NCI-H748 (cell line): ENCODE measurements around the gene SRPK3.
A peak's percentile ranks its signal among the peaks of the same experiment; 100 is the strongest.
"Not testable (repeated sequence)": the region's sequence is repeated elsewhere in the genome, so short reads cannot be mapped to it uniquely, and the experiment has no call there.

Experiments
- DNase-seq: peaks from one replicate; lab custom pipeline; 2025; ENCODE audit not compliant: unreplicated experiment; lab: John Stamatoyannopoulos, UW

The SRPK3 gene

GRCh38 chrX:153744210-153745066 lies 36.4 kb upstream of the SRPK3 start:
- peak; percentile 9 for DNase-seq

DNA sequence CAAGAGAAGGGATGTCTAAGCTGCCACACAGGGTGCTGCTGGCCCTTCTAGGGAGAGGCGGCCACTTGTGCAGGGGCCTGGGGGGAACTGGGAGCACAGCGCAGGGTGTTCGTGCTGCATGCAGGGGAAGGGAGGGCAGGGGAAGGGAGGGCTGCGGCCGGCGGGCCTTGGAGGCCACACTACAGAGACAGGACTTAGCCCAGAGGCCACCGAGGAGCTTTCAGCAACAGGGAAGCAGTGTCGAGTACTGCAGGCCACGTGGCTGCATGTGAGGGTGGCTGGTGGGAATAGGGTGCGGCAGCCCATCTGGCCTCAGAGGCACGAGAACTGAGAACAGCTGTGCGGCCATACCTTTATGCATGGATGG lies 35.8 kb upstream of the SRPK3 start:
- DNase-seq, result not testable (repeated sequence)

- no peak for DNase-seq
Observed at GRCh38 chrX:153746359-153746758, 34.5 kb upstream of the SRPK3 start.

DNA sequence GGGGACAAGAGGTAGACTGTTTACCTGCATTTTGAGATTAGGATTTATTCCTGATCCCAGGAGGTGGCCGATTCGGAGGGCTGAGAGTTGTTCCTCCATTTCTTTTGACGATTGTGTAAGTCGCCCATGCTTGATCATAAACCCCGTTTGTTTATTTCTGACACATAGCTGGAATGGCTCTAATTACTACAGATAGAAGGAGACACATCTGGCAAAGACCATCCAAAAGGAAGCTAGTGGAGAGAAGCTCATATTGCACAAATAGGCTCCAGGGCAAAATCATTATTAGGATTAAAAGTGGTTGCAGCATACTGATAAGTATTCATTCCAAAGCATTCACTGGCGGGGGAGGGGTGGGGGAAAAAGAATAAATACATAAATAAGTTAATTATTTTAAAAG lies 33.9 kb upstream of the SRPK3 start:
- not testable (repeated sequence) for DNase-seq

DNA sequence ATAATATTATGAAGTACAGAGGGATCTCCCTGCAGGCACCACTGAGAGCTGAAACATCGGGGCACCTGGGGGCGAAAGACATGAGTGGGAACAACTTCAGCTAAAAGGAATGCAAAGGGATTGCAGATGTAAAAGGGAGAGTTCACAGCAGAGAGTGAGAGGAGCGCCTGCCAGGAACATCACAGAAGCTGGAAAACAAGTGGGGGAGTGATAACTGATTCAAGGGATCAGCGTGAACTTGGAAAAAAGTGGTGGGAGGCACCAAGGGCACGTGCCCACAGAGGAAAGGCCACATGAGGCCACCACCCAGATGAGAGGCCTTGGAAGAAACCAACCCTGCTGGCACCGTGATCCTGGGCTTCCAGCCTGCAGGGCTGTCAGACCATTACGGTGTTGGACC lies 31.8 kb upstream of the SRPK3 start:
- not testable (repeated sequence) for DNase-seq

DNA sequence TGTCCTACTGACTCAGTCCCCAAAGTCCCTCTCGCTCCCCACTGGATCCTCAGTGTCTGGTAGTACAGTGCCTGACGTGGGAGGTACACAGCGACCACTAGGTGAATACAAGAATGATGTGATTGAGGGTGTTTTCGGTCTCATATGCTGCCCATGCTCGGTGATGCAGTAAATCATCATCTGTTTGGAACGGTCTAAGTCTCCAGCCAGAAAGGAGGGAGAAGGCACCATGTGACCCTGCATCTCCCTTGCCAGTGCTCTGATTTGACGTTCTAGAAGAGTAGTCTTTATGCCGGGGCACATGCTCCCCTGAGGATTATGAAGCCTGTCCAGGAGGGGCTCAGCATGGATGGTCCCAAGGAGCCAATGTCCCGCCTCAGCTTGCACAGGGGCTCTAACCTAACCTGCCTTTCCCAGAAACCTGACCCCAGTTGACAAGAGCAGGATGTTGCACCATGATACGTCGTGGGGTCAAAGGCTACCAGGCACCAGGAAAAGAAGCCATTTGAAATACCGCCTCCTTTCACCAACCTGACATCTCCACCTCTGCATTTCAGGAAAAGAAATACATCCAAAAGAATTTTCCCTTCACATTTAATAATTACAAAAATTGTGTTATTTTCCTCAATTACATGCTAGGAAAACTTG lies 30.6 kb upstream of the SRPK3 start:
- DNase-seq, result no peak

- DNase-seq, result no peak
Observed at GRCh38 chrX:153755136-153755535, 25.7 kb upstream of the SRPK3 start.

DNA sequence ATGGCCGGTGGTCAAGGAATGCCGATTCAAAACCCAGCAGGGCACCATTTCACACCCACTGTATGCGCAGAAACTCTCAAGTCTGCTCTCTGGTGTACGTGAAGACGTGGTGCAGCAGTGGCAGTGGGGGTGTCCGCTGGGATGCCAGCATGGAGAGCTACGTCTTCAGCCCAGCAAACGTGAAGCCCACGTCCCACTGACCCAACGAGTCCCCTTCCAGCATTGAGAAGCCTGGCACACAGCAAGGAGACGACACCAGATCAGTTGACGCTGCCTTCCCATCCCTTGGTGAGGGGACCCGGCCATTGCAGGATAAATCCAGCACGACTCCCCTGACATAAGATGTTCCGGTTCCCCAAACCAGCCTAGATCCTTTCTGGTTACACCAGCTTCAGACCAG lies 19.0 kb upstream of the SRPK3 start:
- DNase-seq, result no peak

DNA sequence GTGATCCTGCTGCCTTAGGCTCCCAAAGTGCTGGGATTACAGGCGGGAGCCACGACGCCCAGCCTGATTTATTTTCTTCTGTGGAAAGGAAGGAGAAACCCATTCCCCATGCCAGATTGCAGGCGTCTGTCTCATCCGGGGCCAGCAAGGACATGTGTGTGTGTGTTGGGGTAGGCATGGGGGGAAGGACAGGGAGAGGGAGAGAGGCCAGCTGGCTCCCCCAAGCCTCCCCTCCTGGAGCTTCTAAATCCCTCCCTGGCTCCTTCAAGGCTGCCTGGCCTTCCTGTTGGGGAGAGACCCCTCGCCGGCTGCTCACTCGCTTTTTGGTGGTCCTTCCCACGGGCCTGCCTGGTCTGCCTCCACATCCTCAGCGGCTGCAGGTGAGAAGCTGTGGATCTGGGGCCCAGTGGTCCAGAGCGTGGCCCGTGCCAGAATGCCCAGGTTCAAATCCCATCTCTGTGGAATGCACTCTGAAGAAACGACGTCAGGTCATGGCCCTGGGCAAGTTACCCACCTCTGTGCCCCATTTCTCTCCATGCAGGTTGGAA lies 18.1 kb upstream of the SRPK3 start:
- no peak for DNase-seq

DNA sequence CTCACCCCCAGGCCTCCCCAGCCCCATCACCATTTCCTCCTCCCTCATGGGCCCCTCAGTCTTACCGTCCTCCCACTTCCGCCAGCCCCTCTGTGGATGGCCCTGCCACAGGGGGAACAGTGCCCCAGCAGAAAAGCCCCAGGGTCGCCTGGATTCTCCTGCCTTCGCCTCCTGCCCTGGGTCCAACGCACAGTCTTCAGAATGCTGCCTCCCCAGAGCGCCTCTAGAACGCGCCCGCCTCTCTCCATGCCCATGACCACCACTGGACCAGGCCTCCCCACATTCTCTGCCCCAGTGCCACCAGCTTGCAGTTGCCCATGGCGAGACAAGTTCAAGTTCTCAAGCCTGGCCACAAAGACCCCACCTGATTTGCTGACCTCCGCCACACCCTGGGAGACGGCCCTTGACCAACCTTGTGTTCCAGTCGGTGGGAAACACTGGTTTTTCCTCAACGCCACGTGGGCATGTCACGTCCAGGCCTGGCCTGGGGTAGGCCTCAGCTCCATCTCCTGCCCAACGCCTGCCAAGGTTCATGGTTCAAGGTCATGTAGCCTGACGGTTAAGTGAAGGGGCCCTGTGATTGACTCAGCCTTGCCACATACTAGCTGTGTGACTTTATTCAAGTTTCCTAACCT lies 17.4 kb upstream of the SRPK3 start:
- DNase-seq, result no peak

DNA sequence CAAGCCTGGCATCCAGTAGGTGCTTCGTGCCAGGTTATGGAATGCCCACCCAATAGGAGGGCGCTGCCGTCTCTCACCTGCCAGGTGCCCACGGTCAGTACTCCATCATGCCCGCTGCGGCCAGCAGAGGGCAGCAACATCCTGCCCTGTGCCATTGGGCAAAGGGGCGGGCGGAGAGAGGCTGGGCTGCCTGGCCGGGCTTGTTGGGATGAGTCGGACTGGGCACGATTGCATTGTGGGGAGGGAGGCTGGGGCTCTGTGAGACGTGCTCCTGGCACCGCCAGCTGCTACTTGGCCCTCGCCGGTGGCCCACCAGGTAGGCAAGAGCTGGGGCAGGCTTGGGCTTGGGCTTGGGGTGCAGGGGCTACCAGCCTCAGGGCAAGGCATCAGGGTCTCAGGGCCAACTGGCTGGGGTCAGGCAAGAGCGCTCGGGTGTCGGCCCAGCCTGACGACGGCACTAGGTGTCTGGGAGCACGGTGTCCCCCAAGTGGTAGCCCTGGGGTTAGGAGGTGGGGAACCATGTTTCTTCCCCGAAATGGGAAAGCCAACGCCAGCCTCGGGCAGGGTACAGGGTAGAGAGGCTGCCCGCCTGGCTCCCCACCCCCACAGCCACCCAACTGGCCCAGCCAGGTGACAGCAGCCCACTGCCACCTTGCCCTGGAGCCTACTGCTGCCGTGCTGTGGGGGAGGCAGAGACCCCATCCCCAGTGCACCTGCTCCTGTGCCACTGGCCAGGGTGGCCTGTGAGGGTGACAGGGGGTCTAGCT lies 16.7 kb upstream of the SRPK3 start, which contains the start of gene PLXNB3:
Gene PLXNB3 (plus strand): TSS at position 261 of the 767 bp plus-strand sequence. CDS start 1,287 bp downstream, outside the sequence.
- DNase-seq, result peak; percentile 79

GRCh38 chrX:153764786-153765137 lies 16.1 kb upstream of the SRPK3 start:
- DNase-seq, result no peak

DNA sequence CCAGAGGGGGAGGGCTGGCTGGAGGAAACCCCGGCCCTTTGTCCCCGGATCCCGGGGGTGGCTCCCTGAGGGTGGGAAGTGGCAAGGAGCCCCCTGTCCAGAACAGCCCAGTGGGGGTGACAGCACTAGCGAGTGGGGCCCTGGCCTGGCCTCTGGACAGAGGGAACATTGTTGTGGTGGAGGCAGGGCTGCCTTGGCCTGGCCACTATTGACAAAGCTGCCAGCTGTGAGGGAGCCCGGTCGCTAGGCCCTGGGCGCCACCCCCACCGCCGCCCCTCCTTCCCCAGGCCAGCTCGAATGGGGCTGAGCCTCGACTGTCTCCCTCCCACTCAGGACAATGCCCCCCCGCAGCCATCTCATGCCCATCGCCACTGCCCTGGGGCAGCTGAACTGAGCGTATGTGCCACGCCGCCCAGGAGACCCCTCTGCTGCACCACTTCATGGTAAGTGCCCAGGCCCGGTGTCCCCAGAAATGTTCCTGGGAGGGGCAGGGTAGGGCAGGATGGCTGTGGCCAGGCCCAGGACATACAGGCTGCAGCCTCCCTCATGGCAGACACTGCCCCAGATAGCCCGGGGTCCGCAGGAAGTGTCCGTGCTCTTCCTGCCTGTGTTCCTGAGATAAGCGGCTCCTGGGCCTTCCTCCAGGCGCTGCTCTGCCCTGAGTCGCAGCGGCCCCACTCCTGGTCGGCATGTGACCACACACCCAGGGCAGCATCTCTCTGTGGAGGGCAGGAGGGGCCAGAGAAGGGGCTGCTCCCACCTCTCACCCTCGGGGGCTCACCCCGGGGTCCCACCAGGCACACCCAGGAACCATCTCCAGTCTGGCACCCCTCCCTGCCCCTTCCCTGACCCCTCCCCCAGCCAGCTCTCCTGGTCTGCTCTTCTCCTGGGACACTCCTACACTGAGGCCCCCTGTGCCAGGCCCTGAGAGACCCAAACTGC lies 15.4 kb upstream of the SRPK3 start:
- no peak for DNase-seq

- DNase-seq, result peak; percentile 18
Observed at GRCh38 chrX:153766098-153766817, 14.6 kb upstream of the SRPK3 start.

DNA sequence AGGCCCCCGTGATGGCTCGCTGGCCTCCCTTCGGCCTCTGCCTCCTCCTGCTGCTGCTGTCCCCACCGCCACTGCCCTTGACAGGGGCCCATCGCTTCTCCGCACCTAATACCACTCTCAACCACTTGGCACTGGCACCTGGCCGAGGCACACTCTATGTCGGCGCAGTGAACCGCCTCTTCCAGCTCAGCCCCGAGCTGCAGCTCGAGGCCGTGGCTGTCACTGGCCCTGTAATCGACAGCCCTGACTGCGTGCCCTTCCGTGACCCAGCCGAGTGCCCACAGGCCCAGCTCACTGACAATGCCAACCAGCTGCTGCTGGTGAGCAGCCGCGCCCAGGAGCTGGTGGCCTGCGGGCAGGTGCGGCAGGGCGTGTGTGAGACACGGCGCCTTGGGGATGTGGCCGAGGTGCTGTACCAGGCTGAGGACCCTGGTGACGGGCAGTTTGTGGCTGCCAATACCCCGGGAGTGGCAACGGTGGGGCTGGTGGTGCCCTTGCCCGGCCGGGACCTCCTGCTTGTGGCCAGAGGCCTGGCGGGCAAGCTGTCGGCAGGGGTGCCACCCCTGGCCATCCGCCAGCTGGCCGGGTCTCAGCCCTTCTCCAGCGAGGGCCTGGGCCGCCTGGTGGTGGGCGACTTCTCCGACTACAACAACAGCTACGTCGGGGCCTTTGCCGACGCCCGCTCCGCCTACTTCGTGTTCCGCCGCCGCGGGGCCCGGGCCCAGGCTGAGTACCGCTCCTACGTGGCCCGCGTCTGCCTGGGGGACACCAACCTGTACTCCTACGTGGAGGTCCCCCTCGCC lies 13.8 kb upstream of the SRPK3 start:
- DNase-seq, result no peak

GRCh38 chrX:153767674-153768055 lies 13.2 kb upstream of the SRPK3 start:
- DNase-seq, result no peak

DNA sequence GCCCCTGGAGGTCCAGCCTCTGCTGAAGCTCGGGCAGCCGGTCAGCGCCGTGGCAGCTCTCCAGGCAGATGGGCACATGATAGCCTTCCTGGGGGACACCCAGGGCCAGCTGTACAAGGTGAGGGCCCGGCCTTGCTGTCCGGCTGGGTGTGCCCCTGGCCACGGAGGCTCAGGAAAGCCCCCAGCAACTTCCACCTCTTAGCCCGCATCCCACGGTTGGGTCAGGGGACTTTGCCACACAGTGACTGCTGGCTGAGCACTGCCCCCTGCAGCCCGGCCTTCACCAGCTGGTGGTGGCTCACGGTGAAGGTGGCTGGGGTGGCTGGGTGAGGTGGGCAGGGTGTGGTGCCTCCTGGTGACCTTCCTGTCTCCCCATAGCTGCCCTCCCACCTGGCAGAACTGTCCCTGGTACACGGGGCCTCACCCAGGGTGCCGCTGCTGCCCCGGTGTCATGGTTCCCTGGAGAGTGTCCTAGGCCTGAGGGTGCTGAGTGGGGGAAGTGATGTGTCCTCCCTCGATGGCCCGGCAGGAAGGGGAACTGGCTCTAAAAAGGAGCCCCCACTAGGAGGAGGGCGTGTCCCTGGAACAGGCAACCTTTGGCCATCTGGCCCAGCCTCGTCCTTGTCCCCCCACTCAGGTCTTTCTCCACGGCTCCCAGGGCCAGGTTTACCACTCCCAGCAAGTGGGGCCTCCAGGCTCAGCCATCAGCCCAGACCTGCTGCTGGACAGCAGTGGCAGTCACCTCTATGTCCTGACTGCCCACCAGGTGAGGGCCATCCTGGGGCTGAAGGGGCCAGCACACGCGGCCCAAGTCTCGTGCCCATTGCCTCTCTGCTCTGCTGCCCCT lies 12.3 kb upstream of the SRPK3 start:
- DNase-seq, result no peak
